Esophagus muscularis mucosa (tissue), 3 donors: ENCODE results near the gene DAB1.

Experiments used
- CTCF ChIP-seq, 3 experiments: fragments of 200-600 bp in 2 of 3; fragments of 450-650 bp in 1 of 3; sonication (generic) in 2 of 3; IDR thresholded peaks; one replicate each; pipeline ENCODE4 v1.5.1; 2017 to 2019; ENCODE audit warnings: antibody characterized with exemption in 3 of 3, mild to moderate bottlenecking in 2 of 3, moderate library complexity in 1 of 3
- POLR2AphosphoS5 ChIP-seq, 2 donors: sonication (generic); formaldehyde crosslinking; IDR thresholded peaks; one replicate each; pipeline ENCODE4 v1.6.1; 2017; ENCODE audit warnings: antibody characterized with exemption in 2 of 2

GRCh38 chr1:57086154-57086553, 337.7 kb downstream of the DAB1 start:
- TF ChIP-seq CTCF (IDR thresholded peaks at IDR 0.05) = no peak
- TF ChIP-seq POLR2AphosphoS5 (IDR thresholded peaks at IDR 0.05) = no peak
